EL (cell line): ENCODE data around the gene LIX1.
A peak's percentile ranks its signal among the peaks of the same experiment; 100 is the strongest.

ENCODE experiments used
- DNase-seq: peaks from one replicate; pipeline ENCODE4 v3.0.0-alpha.2; 2016

The LIX1 gene

DNA sequence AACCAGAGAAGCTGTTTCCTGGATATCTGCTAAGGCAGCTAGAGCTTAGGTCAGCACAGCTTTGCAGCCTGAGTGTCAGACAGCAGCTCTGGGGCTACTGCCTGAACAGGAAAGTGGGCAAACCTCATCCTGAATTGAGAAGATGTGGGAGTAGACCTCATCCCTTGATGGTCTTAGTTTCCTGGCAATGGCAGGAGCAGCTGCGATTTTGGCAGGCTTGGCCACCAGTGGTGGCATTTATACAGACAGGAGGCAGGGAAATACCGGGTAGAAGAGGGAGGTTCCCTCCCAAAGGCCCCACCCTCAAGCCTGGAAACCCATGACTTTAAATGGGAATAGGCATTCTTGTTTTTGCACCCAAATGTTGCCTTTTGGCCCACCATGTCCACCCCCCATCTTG is 69.7 kb downstream of the LIX1 start:
- no peak for DNase-seq

DNA sequence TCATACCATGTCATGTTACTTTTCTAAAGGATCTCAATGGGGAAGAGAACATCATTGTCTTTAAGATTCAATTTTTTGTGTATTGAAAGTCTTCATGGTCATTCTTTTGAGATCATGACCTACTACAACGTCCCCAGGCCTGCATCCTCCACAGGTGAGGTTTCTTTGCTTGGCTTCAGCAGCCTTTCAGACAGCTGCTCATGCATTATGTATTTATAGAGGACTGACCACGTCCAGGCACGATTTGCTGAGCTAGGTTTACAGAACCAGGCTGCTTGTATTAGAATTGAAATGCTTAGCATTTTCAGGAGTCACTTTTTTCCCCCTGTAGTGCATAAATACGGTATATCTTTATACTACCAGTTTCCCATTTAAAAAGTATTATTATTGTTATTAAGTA is 70.4 kb downstream of the LIX1 start:
- no peak for DNase-seq

DNA sequence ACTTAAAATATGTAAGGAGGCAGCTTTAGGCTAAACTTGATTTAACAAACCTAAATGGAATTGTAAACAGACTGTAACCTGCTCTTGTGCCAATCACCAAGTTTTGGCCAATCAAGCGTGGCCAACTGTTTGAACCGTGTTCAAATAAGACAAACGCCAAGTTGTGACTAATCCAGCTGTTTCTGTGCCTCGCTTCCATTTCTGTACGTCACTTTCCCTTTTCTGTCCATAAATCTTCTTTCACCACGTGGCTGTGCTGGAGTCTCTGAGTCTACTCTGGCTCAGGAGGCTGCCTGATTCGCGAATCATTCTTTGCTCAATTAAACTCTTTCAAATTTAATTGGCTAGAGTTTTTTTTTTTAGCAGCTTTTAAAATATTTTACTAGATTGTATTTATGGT is 71.3 kb downstream of the LIX1 start:
- peak; percentile 50 for DNase-seq

DNA sequence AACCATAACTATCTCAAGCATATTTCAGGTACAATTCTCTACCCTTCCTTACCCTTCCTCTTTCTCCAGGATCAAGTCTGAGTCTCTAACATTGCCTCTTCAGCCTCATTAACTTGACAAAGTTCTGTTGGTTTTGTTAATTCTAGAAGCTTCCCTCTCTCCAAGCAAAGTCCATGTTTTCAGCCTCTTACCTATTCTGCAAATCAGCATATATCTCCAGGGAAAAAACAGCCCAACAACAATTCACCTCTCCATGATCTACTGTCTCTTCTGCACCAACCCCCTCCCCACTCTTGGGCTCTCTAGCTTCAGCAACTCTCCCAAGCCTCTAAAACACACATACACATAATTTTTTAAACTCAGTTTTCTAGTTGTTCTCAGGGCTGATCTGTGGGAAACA is 72.2 kb downstream of the LIX1 start:
- no peak for DNase-seq

DNA sequence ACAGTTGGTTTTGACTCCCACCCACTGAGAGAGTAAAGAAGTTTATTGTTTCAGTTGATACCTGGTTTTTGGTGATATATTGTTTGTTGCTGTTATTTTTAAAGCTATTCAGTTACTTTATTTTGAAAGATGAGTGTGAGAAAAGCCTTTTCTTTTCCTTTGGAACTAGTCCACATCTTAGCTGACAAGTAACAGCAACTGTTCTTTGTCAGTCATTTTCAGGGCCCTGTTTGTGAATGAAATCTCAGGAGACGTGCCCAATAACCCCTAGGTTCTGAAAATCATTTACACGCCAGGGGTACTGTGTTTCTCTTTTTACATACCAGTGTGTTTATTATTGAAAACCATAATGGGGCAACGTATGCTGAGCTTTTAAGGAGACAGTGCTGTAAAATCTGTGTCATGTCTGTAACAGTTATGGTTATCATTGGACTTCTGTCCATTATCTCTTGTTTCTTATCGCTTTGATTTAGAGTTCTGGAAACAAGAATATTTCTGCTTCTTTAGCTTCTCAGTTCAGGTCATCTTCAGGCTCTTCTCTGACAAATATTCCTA is 75.0 kb downstream of the LIX1 start:
- no peak for DNase-seq

DNA sequence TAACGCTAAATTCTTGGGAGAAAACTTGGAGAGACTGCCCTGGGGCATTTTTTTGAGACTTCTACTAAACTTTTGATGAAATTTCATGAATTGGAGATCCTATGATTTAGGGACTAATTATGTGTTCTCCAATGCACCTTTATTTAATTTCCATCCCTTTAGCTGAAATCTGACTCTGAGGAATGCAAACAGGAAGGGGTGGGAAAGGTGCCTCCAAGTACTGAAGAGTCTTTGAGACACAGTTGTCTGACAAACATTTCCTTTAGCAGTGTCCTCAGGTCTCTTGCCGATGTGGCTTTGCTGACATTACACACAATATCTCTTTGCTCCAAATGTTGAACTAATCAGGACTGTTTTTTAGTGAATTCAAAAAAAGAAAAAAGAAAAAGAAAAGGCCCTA is 76.9 kb downstream of the LIX1 start:
- no peak for DNase-seq

DNA sequence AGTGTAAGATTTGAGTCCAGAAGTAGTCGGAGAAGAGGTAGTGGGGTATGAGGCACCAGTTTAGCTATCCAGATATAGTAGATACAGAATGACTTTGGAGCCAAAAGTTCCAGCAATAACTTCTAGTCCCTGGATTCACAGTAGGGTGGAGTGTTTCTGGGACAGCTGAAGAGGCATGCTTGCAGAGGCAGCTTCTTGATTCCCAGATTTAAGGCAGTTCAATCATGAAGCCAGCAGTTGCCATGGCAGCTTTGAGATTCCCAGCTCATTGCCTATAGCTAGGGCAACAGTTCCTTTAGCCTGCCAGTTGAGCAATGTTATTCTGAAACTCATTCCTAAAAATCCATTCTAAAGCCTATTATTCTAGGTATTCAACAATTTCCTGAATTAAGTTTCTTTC is 79.2 kb downstream of the LIX1 start:
- DNase-seq: no peak

DNA sequence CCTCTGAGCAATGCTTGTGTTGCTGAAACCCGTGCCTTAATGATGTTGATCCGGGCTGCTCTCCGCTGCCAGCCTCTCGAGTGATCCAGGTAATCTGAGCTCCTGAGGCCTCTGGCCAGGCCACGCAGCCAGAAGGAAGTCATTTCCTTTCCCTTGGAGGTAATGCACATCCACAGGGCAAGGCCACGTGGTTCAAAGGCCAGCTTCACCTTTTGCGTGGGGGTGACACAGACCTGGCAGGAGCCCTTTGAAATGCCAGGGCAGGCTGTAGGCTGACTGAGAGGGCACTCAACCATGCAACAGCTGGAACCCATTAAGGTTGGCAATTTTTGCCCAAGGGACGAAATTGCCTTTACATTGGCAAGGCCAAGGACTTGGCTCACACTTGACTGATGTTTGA is 80.4 kb downstream of the LIX1 start:
- no peak for DNase-seq

DNA sequence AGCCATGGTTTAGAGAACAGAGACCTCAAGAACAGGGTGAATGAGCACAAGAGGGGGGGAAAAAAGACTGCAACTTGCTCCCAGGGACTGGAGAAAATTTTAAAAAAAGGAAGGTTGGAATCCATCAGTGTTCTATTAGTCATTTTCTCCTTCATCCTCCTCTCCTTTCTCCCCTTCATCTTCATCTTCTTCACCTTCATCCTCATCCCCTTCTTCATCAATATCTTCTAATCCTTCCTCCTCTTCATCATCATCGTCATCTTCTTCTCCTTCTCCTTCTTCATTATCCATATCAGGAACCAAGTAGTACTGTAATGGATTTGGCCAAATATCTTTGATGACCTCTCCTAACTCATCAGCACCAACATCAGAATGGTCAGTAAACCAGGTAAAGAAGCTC is 86.1 kb downstream of the LIX1 start:
- DNase-seq: no peak

DNA sequence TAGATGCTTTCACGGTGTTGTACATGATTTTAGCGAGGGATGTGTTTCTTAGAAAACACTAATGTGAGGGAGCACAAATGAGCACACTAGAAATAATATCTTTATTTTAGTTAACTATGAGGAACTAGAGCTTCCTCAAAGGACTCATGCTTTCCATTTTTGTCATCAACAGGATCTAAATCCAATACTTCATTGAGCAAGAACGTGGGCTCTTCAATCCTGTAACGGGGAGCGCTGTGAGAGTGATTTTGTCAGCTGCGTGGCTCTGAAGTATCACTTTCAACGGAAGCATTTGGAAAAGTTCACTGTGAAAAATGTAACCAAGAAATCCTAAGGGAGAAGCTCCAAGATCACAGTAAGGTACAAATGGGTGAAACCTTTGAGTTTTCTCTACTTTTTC is 93.2 kb downstream of the LIX1 start:
- no peak for DNase-seq

DNA sequence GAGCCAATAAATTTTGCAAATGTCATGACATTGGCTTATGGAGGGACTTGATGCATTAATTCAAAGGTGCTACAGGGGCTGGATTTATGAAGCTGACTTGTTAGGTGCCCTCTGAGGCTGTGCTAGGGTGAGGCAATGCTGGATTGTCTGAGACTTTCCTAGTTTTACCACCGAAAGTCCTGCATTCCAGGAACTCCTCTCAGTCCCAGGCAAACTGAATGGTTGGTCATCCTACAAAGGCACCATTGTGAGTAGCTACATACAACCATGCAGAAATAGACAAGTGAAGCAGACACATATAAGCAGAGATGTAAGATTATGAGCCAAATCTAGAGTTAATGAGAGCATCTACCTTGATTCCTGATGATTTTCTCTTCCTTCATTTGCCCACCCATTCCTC is 95.3 kb downstream of the LIX1 start:
- no peak for DNase-seq

DNA sequence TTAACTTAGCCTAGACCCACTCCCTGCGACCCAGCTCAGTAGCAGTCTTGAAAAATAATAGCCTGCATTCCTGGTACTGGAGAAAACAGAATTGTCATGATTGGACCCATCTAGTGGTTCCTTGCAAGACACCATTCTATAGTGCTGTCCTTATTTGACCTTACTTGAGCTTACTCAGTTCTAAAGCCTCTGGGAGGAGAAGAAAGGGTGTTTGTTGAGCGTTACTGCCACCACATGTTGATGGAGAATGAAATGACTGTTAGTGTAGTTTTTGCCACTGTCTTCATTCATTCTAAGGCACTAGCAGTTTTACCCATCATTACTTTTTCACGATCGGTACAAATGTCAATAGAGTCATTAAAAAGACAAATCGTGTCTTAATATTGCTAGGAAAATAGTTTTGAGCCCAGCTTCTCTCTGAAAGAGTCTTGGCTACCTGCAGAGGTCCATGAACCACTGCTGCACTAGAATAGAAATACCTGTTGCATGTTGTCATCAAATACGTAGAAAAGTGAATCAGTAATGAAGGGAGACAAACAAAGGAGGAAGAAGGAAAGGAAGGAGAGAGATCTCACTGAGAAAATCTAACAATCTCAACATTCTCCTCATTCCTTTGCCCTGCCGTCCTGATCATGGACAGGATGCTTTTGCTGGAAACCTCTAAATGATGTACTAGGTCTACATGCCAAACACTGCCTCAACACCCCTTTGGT is 96.0 kb downstream of the LIX1 start:
- peak; percentile 38 for DNase-seq

DNA sequence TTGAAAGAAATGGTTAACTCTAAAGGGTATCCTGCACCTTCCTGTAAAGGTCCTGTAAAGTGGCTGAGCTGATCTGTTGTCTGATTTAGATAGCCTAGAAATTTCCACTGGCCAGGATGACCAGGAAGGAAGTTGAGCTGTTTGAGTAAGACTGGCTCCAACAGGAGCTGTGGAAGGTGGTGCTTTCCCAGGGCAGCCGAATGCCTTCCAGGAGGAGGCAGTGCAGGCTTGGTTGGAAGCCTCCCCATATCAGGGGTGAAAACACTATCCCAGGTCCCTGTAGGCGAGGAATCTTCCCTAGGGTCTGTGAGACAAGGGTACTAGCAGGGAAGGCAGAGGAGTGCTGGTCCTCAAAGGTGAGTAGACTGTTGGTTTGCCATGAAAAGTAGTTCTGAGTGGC is 98.4 kb downstream of the LIX1 start:
- peak; percentile 23 for DNase-seq

DNA sequence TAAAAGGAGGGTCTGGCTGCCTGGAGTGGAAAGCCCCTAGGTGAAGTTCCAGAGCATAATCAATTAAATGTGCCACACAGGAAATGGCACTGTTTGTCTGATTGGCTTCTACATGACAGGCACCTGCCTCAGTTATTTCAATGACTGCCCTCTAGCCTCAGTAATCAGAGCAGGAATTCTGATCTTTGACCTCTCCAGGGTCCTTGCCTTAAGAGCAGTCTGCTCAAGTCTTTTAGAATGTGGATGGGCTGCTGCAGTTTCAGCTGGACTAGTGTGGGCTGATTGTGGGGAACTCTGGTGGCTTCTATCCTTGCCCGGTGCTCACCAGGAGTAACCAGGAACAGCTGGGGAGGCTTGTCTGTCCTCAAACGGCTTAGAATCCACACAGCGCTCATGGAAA is 98.9 kb downstream of the LIX1 start:
- no peak for DNase-seq

DNA sequence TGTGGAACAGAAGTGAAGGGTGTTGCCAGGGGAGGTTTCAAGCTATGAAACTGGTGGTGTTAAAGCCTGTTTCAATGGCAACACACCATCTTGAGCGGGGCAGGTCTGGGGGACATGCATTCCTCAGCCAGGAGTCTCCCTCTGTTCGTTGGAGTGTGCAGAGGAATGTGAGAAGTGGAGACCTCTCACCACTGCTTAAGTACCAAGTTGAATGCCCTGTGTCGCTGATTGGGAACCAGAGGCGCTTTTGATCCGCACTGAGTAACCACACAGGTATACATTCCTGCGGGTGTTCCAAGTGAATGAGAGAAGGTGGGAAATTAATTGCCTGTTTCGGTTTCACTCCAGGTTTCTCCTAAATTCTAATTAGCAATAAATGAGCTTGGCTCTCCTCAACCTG is 99.4 kb downstream of the LIX1 start:
- DNase-seq: no peak
